PC-9 (cell line): ENCODE results near the gene NBEA.

ENCODE experiments used
- CTCF ChIP-seq: fragments of 200-600 bp; sonication (generic); conservative IDR thresholded peaks from 2 replicates; pipeline ENCODE4 v1.6.1; 2017; ENCODE audit warnings: mixed run types, antibody characterized with exemption, mild to moderate bottlenecking, moderate library complexity
- EZH2 ChIP-seq: fragments of 200-600 bp; sonication (generic); IDR thresholded peaks from 2 replicates; pipeline ENCODE4 v1.8.0; 2017; ENCODE audit warnings: antibody characterized with exemption, low read depth

GRCh38 chr13:34941835-34942731 is at the start of gene NBEA:
- TF ChIP-seq CTCF (peak; percentile 45; the same call in 1 of the 2 replicates), EZH2 (no peak)
